HT1080 (cell line): ENCODE data around the gene FRS2. TPM values are rescaled to one million over a fixed set of nuclear protein-coding genes. Genes with fewer than 3 reads are reported as not detected.

ENCODE experiments used
- DNase-seq: peaks from one replicate; pipeline ENCODE4 v3.0.0-alpha.2; 2015; ENCODE audit warnings: low read depth
- total RNA-seq: library from RNA; depleted of rRNA; stranded (reverse); fragments of >200 nt; shearing (Covaris generic); gene quantifications from 2 replicates; pipeline ENCODE4 v1.2.3, GENCODE V29; 2014

FRS2 gene
- total RNA-seq, 1 experiment from 2014 or later: 11.7 TPM

DNA sequence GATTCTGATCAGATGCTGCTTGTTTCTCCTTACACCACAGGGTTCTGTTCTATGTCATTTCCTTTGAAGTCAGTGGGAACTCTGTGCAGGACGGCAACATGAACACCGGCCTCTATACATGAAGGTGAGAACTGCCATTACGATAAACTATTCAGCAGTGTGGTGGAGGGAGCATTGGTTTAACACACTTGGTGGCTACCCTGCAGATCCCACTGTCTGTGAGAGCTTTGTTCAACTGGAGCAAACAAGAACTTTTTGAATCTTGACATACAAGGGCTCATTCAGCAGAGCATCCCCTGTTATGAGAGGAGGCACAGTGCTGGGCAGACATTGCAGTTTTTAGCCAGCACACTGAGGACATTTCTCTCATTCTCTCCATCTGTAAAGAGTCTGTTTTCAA, 10.7 kb upstream of the FRS2 start:
- no peak for DNase-seq

DNA sequence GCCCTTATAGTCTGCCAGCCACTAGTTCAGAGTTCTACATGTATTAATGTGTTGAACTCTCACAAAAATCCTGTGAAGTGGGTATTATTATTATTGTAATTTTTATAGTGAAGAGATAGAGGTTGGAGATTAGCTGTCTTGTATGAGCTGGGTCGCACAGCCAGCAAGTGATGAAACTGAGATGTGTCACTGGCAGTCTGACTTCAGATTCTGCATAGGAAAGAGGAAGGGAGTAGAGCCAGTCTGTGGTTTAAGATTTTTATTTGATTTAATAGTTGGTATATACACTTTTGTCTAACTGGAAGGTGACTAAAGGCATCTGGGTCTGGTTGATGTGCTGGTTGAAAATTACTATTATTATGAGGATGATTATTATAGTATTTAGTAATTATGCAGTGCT, 5.8 kb upstream of the FRS2 start:
- DNase-seq: peak; percentile 4

- no peak for DNase-seq
Measured at GRCh38 chr12:69466867-69467266, 3.3 kb upstream of the FRS2 start.

DNA sequence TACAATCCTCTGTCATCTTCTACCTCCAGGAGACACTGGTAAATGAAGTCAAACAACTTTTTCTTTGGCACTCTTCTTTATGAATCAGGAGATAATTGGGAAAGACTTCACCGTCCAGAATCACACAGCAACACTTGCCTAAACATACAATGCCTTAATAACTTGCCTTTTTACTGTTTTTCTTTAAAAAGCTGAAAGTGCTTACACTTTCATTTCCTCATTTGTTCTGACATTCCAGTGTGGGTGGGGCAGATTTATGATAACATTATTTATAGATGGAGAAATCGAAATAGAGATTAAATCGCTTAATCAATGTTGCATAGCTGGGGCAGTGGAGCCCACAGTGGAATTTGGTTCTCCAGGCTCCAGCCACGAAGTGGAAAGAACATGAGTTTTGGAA, 2.8 kb upstream of the FRS2 start:
- DNase-seq: no peak

DNA sequence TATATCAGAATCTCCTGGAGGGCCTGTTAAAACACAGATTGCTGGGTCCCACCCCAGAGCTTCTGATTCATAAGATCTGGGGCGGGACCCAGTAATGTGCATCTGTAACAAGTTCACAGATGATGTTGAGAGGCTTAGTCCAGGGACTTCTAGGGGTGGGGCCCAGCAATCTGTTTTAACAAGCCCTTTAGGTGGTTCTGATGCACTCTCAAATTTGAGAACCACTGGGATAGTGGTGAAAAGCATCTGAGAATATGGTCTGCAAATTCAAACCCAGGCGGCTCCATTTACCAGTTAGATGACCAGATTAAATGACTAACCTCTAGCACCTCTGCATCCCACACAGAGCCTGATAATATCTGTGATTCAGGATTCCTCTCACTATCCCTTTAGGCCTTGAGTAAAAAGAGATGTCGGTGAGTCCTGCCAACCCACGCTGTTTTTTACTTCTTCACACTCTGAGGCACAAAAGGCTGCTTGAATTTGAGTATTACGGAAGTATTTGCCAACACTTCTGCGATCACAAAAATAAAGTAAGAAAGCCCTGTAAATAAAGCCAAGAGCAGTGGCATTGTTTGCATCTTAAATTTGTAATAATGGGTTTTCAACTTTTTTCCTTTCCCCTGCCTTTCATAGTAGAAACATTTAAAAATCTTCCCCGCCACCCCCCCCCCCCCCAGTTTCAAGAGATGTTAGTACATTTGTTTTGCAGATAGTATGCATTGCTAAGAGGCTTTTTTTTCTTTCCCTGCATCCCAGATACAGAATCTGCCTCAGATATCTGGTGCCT, 1.8 kb upstream of the FRS2 start:
- DNase-seq: no peak

DNA sequence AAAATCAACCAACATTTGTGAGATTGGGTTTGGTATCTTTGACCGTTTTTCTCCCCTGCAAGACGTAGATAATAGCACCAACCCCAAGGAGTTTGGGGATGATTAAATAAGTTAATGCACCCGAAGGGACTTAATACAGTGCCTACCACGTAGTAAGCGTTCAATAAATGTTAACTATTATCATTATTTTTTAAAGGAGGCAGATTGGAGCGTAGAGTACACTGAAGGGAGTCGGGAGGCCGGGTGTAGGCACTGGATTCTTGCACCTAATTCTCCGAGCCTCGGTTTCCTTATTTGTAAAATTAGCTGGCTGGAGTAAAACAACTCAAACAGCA, 367 bp upstream of the FRS2 start:
- no peak for DNase-seq

DNA sequence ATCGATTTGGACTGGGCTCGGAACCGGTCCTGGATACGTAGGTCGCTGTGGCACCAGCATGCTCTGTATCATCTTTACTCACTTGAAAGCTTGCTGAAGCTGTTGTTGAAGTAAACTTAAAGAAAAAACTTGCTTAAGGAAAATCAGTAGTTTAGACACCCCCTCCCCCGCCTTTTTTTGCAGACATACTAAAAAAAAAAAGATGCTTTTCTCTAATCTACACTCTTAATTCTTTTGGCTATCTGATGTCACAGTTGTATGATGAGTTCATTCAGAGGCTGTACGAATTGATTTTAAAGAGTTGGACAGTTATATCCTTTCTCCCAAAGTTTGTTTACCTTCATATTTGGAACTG, 865 bp downstream of the FRS2 start:
- DNase-seq: no peak

GRCh38 chr12:69471667-69472385, 1.6 kb downstream of the FRS2 start:
- DNase-seq: no peak

GRCh38 chr12:69473262-69473661, 3.1 kb downstream of the FRS2 start:
- DNase-seq: no peak

DNA sequence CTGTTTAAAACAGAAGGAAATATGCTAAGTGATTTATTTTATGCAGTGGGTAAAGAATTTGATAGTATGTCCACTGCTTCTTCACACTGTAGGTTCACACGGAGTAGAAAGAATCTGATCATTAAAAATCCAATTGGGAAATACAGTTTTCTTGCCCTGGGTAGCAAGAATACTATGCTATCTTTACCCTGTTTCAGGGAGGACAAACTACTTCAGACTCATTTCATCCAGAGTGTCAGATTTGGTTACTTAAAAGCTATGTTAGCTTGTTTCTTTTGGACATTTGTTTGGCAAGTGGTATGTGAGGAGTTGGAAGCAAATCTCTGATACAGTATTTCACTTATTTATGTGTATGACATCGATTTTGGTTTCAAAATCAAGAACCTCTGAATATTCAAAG, 4.3 kb downstream of the FRS2 start:
- DNase-seq: no peak

GRCh38 chr12:69475237-69475975, 5.2 kb downstream of the FRS2 start:
- no peak for DNase-seq

GRCh38 chr12:69476276-69477017, 6.3 kb downstream of the FRS2 start:
- DNase-seq: no peak

DNA sequence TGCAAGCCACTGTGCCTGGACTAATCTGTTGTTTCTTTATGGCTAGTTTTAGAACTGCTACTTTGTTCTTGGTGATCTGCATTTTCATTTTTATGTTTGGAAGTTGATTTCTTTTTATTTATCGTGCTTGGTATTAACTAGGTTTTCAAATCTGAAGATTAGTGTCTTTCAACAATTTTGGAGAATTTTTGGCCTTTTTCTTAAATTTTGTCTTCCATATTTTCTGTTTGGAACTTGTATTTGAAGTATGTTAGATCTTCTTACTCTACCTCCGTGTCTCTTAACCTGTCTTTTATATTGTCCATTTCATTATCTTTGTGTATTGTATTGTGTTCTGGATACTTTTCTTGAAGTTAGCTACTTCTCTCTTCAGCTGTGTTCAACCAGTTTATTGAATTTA, 9.5 kb downstream of the FRS2 start:
- DNase-seq: no peak

GRCh38 chr12:69480698-69481097, 10.5 kb downstream of the FRS2 start:
- no peak for DNase-seq

DNA sequence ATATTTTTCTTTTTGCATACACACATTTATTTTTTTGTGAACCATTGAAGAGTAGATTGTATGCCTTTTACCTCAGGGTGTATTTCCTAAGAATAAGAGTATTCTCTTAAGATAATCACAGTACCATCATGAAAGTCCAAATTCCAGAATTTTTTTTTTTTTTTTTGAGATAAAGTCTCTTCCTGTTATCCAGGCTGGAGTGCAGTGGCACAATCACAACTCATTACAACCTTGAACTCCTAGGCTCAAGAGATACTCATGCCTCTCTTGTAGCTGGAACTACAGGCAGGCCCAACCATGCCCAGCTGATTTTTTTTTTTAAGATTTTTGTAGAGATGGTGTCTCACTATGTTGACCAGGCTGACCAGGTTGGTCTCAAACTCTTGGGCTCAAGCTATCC, 10.9 kb downstream of the FRS2 start:
- DNase-seq: no peak

DNA sequence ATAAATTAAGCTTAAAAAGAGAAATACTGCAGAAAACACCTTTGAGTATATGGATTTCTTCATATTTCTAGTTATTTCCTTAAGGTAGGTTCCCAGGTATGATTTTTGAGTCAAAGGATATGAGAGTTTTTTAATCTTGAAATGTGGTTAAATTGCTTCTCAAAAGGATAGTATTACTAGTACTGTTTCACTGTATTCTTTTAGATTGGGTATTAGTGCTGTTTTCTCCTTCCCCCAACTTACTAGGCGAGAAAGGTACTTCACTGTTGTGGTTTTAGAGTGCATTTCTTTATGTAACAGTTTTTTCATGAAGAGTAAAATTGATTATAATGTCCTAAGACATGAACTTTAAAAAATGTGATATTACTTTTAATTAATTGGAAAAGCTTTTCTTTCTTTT, 13.5 kb downstream of the FRS2 start:
- no peak for DNase-seq

DNA sequence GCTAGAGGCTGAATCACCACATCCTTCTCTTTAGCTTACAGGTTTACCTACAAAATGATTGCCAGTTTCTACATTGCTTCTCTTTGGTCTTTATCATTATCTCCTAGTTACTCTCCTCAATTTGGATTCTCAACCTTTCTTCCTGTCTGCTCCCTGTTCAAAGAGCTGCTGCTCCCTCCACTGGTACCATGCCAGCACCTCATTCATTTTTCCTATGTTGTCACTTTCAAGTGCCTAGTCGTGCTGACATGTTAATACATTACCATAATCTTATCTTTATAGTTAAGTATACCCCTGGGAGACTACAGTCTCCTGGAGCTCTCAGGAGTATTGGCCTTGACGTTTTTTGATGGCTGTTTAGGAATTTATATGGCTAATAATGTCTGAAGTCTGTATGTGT, 14.2 kb downstream of the FRS2 start:
- no peak for DNase-seq

DNA sequence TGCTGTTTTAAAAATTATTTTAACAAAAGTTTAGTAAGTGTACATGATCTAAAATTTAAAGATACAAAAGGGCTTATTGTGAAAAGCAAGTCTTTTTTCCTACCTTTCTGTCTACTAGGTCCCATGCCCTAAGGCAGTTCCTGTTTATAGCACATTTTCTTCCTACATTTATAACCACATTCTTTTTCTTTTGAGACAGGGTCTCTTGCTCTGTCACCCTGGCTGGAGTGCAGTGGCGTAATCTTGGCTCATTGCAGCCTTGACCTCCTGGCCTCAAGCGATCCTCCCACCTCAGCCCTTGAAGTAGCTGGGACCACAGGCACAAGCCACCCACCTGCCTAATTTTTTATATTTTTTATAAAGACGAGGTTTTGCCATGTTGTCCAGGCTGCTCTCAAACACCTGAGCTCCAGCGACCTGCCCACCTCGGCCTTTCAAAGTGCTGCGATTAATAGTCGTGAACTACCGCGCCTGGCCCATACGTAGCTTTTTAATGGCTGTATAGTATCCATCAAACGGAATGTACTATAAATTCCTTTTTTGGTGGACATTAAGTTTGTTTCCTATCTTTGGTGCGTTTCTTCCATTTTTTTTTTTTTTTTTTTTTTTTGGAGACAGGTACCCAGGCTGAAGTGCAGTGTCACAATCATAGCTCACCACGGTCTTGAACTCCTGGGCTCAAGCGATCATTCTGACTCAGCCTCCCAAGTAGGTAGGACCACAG, 20.9 kb downstream of the FRS2 start:
- DNase-seq: no peak

- DNase-seq: no peak
Measured at GRCh38 chr12:69492739-69493138, 22.6 kb downstream of the FRS2 start.

DNA sequence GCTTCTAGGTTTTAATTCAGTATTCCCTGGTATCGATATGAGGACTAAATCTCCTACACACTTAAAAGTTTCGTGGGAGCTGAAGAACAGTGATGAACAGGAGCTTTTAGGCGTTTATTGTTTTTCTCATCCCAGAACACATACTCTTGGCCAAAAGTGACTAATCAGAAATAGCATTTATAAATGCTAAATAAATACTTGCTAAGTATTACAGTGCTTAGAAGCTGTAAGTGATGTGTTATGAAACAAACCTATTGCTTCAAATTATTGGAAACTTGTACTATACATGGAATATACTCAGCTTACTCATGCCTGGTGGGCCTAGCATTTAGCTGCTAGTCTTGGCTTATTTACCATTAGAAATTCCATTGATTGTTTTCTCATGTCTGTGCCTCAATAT, 24.9 kb downstream of the FRS2 start:
- DNase-seq: no peak

DNA sequence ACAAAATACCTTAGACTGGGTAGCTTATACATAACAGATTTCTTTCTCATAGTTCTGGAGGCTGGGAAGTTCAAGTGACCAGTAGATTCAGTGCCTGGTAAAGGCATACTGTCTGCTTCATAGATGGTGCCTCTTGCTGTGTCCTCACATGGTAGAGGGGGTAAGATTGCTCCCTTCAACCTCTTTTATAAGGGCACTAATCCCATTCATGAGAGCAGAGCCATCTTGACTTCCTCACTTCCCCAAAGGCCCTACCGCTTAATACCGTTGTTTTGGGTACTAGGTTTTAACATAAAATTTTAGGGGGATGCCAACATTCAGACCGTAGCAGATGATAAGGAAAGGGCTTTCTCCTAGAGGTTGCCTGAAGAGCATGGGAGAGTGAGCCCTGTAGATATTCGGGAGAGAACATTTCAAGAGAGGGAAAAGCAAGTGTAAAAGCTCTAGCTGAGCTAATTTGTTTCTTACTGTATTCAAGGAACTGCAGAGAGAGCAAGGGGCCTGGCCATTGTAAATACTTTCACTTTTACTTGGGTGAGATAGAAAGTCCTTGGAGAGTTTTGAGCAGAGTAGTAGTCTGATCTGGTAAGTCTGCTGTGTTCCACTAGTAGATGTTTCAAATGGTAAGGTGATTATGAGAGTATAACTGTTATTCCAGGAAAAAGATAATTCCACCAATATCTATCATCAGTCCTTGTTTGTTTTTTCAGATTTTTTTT, 27.3 kb downstream of the FRS2 start:
- no peak for DNase-seq
